NB4 (cell line): ENCODE data around the gene RAC2.

Experiments used
- CTCF ChIP-seq: IDR thresholded peaks from one replicate; pipeline ENCODE4 v1.5.1; 2012; ENCODE audit warnings: low read depth, low read length
- POLR2A ChIP-seq: IDR thresholded peaks from 2 replicates; pipeline ENCODE4 v1.6.1; 2011; ENCODE audit warnings: mild to moderate bottlenecking; ENCODE audit not compliant: insufficient read length; ENCODE audit errors: extremely low read depth

DNA sequence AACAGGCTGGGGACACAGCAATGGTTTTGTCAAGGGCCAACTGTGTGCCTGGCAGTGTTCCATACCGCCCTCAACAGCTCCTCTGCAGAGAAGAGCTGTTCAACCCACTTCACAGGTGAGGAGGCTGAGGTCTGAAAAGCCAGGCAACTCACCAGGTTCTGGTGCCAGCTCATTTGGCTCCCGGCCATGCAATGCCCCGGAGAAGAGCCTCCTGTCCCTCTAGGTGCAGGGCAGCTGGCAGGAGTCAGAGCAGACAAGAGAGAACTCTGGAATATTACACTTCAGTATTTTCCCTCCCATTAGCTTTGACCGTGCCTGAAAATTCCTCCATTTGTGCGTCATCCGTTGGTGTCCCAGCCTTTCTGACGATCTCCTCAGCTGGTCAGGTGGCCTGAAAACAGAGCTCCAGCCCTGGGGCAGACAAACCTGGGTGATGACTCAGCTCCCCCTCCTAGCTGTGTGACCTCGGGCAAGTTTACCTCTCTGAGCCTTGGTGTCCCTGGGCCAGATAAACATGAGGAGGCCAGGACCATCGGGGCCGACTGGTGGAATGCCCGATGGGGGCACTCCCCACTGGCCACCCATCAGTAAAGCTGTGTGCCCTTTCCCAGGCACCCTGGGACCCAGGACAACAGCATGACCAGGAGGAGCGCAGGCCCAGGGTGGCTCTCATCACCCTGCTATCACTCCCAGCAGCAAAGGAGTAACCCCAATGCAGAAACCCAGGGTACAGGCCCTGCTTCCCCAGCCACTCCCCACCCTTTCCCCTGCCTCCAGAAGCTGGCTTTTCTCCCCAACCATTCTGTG lies 46.4 kb downstream of the RAC2 start:
- TF ChIP-seq CTCF, result no peak
- no peak for TF ChIP-seq POLR2A
